Trophoblast cell (in vitro differentiated cells and primary cell): ENCODE data around the gene TP53TG5.

Source experiments
- DNase-seq, 2 donors: peaks; one replicate each; pipeline ENCODE4 v3.0.0-alpha.2; 2016
- H2AFZ ChIP-seq: 2 replicates; pipeline ENCODE4 v1.6.1; 2013; ENCODE audit warnings: low read length, moderate library complexity, mild to moderate bottlenecking; ENCODE audit not compliant: insufficient read depth, poor library complexity
- H2AK5ac ChIP-seq: 2 replicates; pipeline ENCODE4 v1.6.1; 2013; ENCODE audit warnings: mild to moderate bottlenecking, low read length
- H2BK120ac ChIP-seq: 2 replicates; pipeline ENCODE4 v1.6.1; 2013; ENCODE audit warnings: low read length, mild to moderate bottlenecking, moderate library complexity; ENCODE audit not compliant: insufficient read depth, poor library complexity
- H2BK12ac ChIP-seq: 2 replicates; pipeline ENCODE4 v1.6.1; 2013; ENCODE audit warnings: mild to moderate bottlenecking, low read length, moderate library complexity
- H2BK5ac ChIP-seq: 2 replicates; pipeline ENCODE4 v1.6.1; 2013; ENCODE audit warnings: low read length, low read depth, moderate library complexity, mild to moderate bottlenecking; ENCODE audit not compliant: poor library complexity
- H3K14ac ChIP-seq: 2 replicates; pipeline ENCODE4 v1.6.1; 2013; ENCODE audit warnings: mild to moderate bottlenecking, low read length
- H3K18ac ChIP-seq: 2 replicates; pipeline ENCODE4 v1.6.1; 2013; ENCODE audit warnings: mild to moderate bottlenecking, low read length
- H3K23ac ChIP-seq: 2 replicates; pipeline ENCODE4 v1.6.1; 2013; ENCODE audit warnings: low read length
- H3K27ac ChIP-seq: 2 replicates; pipeline ENCODE4 v1.5.1; 2013; ENCODE audit warnings: low read depth, mild to moderate bottlenecking, inconsistent platforms, low read length, moderate library complexity
- H3K27me3 ChIP-seq: 2 replicates; pipeline ENCODE4 v1.6.1; 2013; ENCODE audit warnings: inconsistent platforms, mild to moderate bottlenecking, low read length, moderate library complexity; ENCODE audit not compliant: insufficient read depth
- H3K36me3 ChIP-seq, 2 experiments: 1 replicate in 1 of 2; 2 replicates in 1 of 2; pipeline ENCODE4 v1.6.1; 2013; ENCODE audit warnings: low read length in 2 of 2, mild to moderate bottlenecking in 2 of 2, moderate library complexity in 1 of 2; ENCODE audit not compliant: insufficient read depth in 2 of 2, control insufficient read depth in 1 of 2
- H3K4ac ChIP-seq: 2 replicates; pipeline ENCODE4 v1.6.1; 2013; ENCODE audit warnings: low read depth, mild to moderate bottlenecking, low read length, moderate library complexity
- H3K4me1 ChIP-seq, 2 experiments: 1 replicate in 1 of 2; 2 replicates in 1 of 2; pipeline ENCODE4 v1.6.1; 2013; ENCODE audit warnings: low read length in 2 of 2, mild to moderate bottlenecking in 2 of 2, moderate library complexity in 1 of 2; ENCODE audit not compliant: insufficient read depth in 2 of 2, control insufficient read depth in 1 of 2
- H3K4me2 ChIP-seq: 2 replicates; pipeline ENCODE4 v1.6.1; 2013; ENCODE audit warnings: inconsistent platforms, mild to moderate bottlenecking, low read length, moderate library complexity
- H3K4me3 ChIP-seq: 2 replicates; pipeline ENCODE4 v1.5.1; 2013; ENCODE audit warnings: mild to moderate bottlenecking, low read depth, low read length, inconsistent platforms
- H3K79me1 ChIP-seq: one replicate; pipeline ENCODE4 v1.6.1; 2013; ENCODE audit warnings: low read length
- H3K79me2 ChIP-seq: 2 replicates; pipeline ENCODE4 v1.6.1; 2013; ENCODE audit warnings: low read length, mild to moderate bottlenecking; ENCODE audit not compliant: control insufficient read depth, insufficient read depth, poor library complexity
- H3K9ac ChIP-seq: 2 replicates; pipeline ENCODE4 v1.6.1; 2013; ENCODE audit warnings: mild to moderate bottlenecking, low read length
- H3K9me3 ChIP-seq: 2 replicates; pipeline ENCODE4 v1.6.1; 2013; ENCODE audit warnings: low read depth, mild to moderate bottlenecking, control low read depth, inconsistent platforms, low read length; ENCODE audit not compliant: insufficient read depth
- H4K12ac ChIP-seq: 2 replicates; pipeline ENCODE4 v1.6.1; 2013; ENCODE audit warnings: low read depth, mild to moderate bottlenecking, low read length, moderate library complexity
- H4K8ac ChIP-seq: 2 replicates; pipeline ENCODE4 v1.6.1; 2013; ENCODE audit warnings: low read depth, mild to moderate bottlenecking, low read length, moderate library complexity
- H4K91ac ChIP-seq: one replicate; pipeline ENCODE4 v1.6.1; 2013; ENCODE audit warnings: low read depth, mild to moderate bottlenecking, low read length, moderate library complexity
- WGBS: extraction: QIAGEN DNeasy Blood & Tissue Kit; methylation state at CpG from one replicate; pipeline ENCODE4 v1.1.7; 2013; ENCODE audit warnings: missing lambda C conversion rate; ENCODE audit not compliant: insufficient read length, insufficient coverage; ENCODE audit errors: extremely low coverage; 5-methylcytosine and 5-hydroxymethylcytosine counted together

Gene TP53TG5

GRCh38 chr20:45400346-45401031, 22.4 kb upstream of the TP53TG5 start:
- H3K4me3 ChIP-seq = no peak overlapping the region
- H4K8ac ChIP-seq = no peak overlapping the region
- no peaks in the 10 kb centered on the region for H3K27me3 ChIP-seq
- no peak overlapping the region for H3K14ac ChIP-seq
- H3K79me1 ChIP-seq = no peaks in the 10 kb centered on the region
- peaks cover 0 to 1% of the 10 kb centered on the region in 2 experiments for H3K4me1 ChIP-seq
- H3K23ac ChIP-seq = no peak overlapping the region
- no peak overlapping the region for H3K4ac ChIP-seq
- no peaks in the 10 kb centered on the region for H3K79me2 ChIP-seq
- H2BK120ac ChIP-seq = no peak overlapping the region
- DNase-seq = no peak
- no peaks in the 10 kb centered on the region for H3K36me3 ChIP-seq
- peaks cover 6% of the 10 kb centered on the region for H3K9me3 ChIP-seq
- no peak overlapping the region for H4K91ac ChIP-seq
- no peak overlapping the region for H2BK5ac ChIP-seq
- H2AK5ac ChIP-seq = no peak overlapping the region
- H3K27ac ChIP-seq = no peak overlapping the region
- H2BK12ac ChIP-seq = no peak overlapping the region
- no peak overlapping the region for H3K18ac ChIP-seq
- no CpG with 5 or more reads among the region's 6 CpGs for WGBS
- no peak overlapping the region for H4K12ac ChIP-seq
- no peak overlapping the region for H2AFZ ChIP-seq
- H3K4me2 ChIP-seq = no peak overlapping the region
- no peak overlapping the region for H3K9ac ChIP-seq

GRCh38 chr20:45399018-45399417, 20.9 kb upstream of the TP53TG5 start:
- no peak for DNase-seq
- no CpG with 5 or more reads among the region's 1 CpG for WGBS
- no peak overlapping the region for H3K9ac ChIP-seq
- H3K4me2 ChIP-seq = no peak overlapping the region
- H3K4me3 ChIP-seq = no peak overlapping the region
- H3K27me3 ChIP-seq = no peaks in the 10 kb centered on the region
- H2BK5ac ChIP-seq = no peak overlapping the region
- H3K18ac ChIP-seq = no peak overlapping the region
- no peak overlapping the region for H2BK12ac ChIP-seq
- H3K27ac ChIP-seq = no peak overlapping the region
- H4K12ac ChIP-seq = no peak overlapping the region
- H3K9me3 ChIP-seq = peaks cover 6% of the 10 kb centered on the region
- H4K8ac ChIP-seq = no peak overlapping the region
- no peaks in the 10 kb centered on the region for H3K36me3 ChIP-seq
- H3K79me1 ChIP-seq = no peaks in the 10 kb centered on the region
- no peak overlapping the region for H3K4ac ChIP-seq
- no peak overlapping the region for H2AFZ ChIP-seq
- H2BK120ac ChIP-seq = no peak overlapping the region
- H2AK5ac ChIP-seq = no peak overlapping the region
- H4K91ac ChIP-seq = no peak overlapping the region
- no peak overlapping the region for H3K23ac ChIP-seq
- no peaks in the 10 kb centered on the region for H3K4me1 ChIP-seq
- H3K79me2 ChIP-seq = no peaks in the 10 kb centered on the region
- no peak overlapping the region for H3K14ac ChIP-seq

- Histone ChIP-seq H2AFZ (no peak overlapping the region), H3K4me2 (no peak overlapping the region), H2BK120ac (no peak overlapping the region), H3K9ac (no peak overlapping the region), H2BK12ac (no peak overlapping the region), H3K27me3 (no peaks in the 10 kb centered on the region), H2BK5ac (no peak overlapping the region), H3K27ac (no peak overlapping the region), H3K79me1 (no peaks in the 10 kb centered on the region), H3K23ac (no peak overlapping the region), H3K4ac (no peak overlapping the region), H3K4me1 (no peaks in the 10 kb centered on the region), H3K79me2 (no peaks in the 10 kb centered on the region), H3K14ac (no peak overlapping the region), H2AK5ac (no peak overlapping the region), H3K9me3 (no peaks in the 10 kb centered on the region), H3K18ac (no peak overlapping the region), H4K91ac (no peak overlapping the region), H3K4me3 (no peak overlapping the region), H4K8ac (no peak overlapping the region), H3K36me3 (no peaks in the 10 kb centered on the region), H4K12ac (no peak overlapping the region)
- no peak for DNase-seq
- no CpG with 5 or more reads among the region's 7 CpGs for WGBS
Measured at GRCh38 chr20:45395114-45395415, 16.9 kb upstream of the TP53TG5 start.

- Histone ChIP-seq H3K4me1 (no peaks in the 10 kb centered on the region), H3K4ac (no peak overlapping the region), H2BK12ac (no peak overlapping the region), H3K27ac (no peak overlapping the region), H4K91ac (no peak overlapping the region), H3K27me3 (no peaks in the 10 kb centered on the region), H3K79me1 (no peaks in the 10 kb centered on the region), H3K9ac (no peak overlapping the region), H3K4me2 (no peak overlapping the region), H2BK5ac (no peak overlapping the region), H3K36me3 (no peaks in the 10 kb centered on the region), H2AFZ (no peak overlapping the region), H2AK5ac (no peak overlapping the region), H3K18ac (no peak overlapping the region), H3K79me2 (no peaks in the 10 kb centered on the region), H3K23ac (no peak overlapping the region), H3K14ac (no peak overlapping the region), H3K9me3 (no peaks in the 10 kb centered on the region), H4K12ac (no peak overlapping the region), H3K4me3 (no peak overlapping the region), H4K8ac (no peak overlapping the region), H2BK120ac (no peak overlapping the region)
- no peak for DNase-seq
- no CpG with 5 or more reads among the region's 21 CpGs for WGBS
Measured at GRCh38 chr20:45394221-45395113, 16.3 kb upstream of the TP53TG5 start.
